HG02884 (cell line): ENCODE measurements around the gene OR1G1.
"Not testable (repeated sequence)": the region's sequence is repeated elsewhere in the genome, so short reads cannot be mapped to it uniquely, and the experiment has no call there.

Experiments
- ATAC-seq: cut with Tn5 transposase; IDR thresholded peaks from one replicate; pipeline ENCODE4 v1.9.1; 2021; ENCODE audit warnings: mild to moderate bottlenecking, moderate library complexity; ENCODE audit not compliant: unreplicated experiment

The OR1G1 gene

GRCh38 chr17:3127451-3127850, at the start of gene OR1G1:
OR1G1 (minus strand) TSS chr17:3127551; CDS start chr17:3127551, 0 bp downstream.
- no peak for ATAC-seq

GRCh38 chr17:3167574-3167973, 40.2 kb upstream of the OR1G1 start:
- ATAC-seq = no peak

- ATAC-seq = no peak
These were observed 29.9 kb upstream of the OR1G1 start for GRCh38 chr17:3157218-3157617.

- ATAC-seq = not testable (repeated sequence)
These were observed 10.1 kb upstream of the OR1G1 start for GRCh38 chr17:3137494-3137893.

- no peak for ATAC-seq
These were observed 23.0 kb downstream of the OR1G1 start, which contains the start of gene OR1D2 for GRCh38 chr17:3104322-3104721. OR1D2 (minus strand) TSS chr17:3104422; CDS start chr17:3092996, 11,426 bp downstream.
